Fibroblast of peridontal ligament (primary cell): ENCODE data around the gene COPS4.
"Not testable (repeated sequence)": the region's sequence is repeated elsewhere in the genome, so short reads cannot be mapped to it uniquely, and the experiment has no call there.

Source experiments
- DNase-seq: peaks from one replicate; pipeline ENCODE4 v3.0.0-alpha.2; 2010; ENCODE audit errors: extremely low read depth

Gene COPS4

GRCh38 chr4:83083925-83084475, 49.0 kb downstream of the COPS4 start:
- DNase-seq, result no peak

- not testable (repeated sequence) for DNase-seq
Observed at GRCh38 chr4:83084956-83085355, 50.0 kb downstream of the COPS4 start.

DNA sequence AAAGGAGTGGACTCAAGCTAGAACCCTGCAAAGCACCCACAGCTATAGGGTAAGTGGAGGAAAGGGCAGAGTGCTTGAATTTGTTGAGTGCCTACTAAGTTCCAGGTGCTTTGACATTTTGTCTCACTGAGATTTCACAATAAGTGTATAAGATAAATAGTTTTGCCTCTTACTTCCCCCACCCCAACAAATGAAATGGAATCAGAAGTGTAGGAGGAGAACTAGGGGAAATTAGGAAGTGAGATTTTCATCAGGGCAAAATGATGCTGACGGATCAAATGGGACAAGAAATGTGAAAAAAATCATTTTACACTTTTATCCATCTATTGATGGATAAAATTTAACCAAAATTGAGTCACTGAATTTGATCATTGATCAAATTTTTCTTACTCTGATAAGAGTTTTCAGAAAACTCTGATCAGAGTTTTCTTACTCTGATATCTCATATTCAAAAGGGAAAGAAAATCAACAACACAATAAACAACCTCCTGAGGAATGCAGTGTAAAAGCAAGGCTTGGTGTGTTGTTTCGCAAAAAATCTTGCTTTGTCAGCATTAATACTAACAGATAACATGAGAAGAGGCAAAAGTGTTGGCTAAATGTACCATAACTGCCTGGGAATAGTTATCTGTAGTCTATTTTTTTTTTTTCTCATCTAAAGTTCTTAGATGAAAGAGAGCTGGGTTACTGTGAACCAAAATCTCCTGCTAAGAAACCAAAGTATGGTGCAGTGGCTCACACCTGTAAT, 54.6 kb downstream of the COPS4 start:
- no peak for DNase-seq

DNA sequence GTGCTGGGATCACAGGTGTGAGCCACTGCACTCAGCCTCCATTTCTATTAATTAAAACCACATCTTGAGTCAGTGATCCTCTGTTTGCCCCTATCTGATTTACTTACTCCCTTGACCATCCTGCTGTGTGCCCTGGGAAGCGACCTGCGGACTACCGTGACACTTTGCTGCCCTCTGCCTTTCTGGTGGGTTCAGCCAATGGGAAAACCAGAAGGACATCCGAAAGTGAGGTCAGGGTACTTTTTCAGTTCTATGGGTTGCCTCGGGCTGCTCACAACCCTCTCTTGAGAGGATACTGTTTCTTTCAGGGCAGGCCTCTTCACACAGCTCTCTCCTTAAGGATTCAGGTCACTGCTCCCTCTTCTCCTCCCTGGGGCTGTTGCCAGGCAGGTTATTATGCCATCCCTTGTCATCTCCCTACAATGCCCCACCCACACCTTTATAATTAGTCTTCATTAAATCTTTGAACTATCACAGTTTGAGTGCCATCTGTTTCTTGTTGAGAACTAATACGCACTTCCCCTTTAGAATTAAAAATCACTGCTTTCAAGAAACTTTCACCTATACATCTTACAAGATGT, 58.2 kb downstream of the COPS4 start:
- no peak for DNase-seq

DNA sequence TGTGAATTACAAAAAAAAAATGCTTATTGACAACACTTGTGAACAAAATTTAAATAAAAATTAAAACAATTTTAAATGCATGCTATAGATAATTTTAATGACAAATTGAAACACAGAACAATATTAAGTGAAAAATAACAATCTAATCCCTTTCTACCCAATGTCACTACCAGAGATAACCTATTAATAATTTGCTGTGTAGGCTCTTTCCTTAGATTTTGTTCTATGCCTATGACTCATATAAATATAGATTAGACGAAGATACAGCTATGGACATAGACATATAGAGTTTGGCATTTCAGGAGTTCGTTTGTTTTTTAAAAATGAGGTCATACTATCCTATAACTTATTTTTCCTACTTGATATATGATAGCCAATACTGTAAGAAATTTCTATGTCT, 61.4 kb downstream of the COPS4 start:
- DNase-seq, result no peak

- no peak for DNase-seq
Observed at GRCh38 chr4:83104991-83105390, 70.0 kb downstream of the COPS4 start.

- no peak for DNase-seq
Observed at GRCh38 chr4:83107631-83108030, 72.6 kb downstream of the COPS4 start.

DNA sequence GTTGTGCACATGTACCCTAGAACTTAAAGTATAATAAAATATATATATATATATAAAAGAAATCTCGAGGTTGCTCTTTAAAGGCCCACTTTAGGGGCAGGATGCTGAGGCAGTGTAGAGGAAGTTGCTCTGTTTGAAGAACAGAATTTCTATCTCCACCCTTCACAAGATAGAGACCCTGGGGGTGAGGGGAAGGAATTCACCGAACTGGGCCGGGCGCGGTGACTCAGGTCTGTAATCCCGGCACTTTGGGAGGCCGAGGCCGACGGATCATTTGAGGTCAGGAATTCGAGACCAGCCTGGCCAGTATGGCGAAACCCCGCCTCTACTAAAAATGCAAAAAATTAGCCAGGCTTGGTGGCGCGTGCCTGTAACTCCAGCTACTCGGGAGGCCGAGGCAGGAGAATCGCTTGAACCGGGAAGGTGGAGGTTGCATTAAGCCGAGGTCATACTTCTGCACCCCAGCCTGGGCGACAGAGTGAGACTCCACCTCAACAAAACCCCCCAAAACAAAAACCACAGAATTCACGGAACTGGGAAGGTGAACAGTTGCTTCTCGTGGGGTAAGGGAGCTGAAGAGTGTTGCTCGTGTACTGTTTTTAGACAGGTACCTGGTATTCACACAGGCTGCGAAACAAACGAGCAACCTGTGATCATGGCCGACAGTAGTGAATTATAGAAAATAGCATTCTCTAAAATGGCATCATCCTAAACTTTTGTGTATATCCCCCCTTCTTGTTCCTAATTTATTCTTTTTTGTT, 73.3 kb downstream of the COPS4 start:
- no peak for DNase-seq

DNA sequence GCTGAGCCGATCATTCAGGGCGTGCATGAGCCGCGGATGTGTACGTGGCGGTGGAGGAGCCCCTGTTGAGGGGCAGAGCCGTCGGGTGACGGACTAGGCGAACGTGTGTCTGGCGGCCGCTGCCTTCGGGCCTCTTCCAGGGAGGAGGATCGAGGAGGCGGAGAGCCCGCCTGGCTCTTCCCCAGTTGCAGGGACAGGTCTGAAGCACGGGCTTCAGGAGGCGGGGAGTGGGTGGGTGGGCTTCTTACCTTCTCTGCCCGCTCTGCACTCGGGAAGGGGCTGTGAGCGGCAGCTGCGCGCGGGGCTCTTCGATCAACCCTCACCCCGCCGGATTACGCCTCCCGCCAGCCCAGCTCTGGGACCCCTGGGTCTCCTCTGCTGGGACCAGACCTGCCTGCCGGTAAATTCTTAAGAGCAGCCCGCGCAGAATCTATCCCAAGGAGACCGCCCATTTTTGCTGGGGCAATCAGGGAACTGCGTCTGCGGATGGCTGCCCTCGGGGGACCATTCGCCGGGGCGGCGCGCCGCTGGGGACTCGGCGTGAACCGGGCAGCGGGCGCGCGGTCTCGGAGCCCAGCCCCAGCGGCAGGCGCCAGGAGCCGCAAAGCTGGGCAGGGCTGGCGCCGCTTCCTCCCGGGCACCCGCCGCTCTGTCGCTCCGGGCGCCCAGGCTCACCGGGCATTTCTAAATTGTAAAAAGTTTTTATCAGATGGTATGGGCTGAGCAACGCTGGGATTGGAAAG, 74.7 kb downstream of the COPS4 start:
- no peak for DNase-seq

- DNase-seq, result peak; percentile 72
Observed at GRCh38 chr4:83110223-83110945, 75.4 kb downstream of the COPS4 start.

GRCh38 chr4:83110970-83111750, 76.2 kb downstream of the COPS4 start:
- DNase-seq, result no peak

DNA sequence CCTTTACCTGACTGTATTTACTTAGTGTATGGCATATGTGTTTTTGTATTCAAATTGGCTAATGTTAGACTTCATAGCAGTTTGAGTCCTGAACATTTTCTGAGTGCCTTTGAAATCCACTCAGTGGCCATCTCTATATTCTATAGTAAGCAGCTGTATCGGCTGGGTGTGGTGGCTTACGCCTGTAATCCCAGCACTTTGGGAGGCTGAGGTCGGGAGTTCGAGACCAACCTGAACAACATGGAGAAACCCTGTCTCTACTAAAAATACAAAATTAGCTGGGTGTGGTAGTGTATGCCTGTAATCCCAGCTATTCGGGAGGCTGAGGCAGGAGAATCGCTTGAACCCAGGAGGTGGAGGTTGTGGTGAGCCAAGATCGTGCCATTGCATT, 76.8 kb downstream of the COPS4 start:
- DNase-seq, result not testable (repeated sequence)

GRCh38 chr4:83112231-83112630, 77.2 kb downstream of the COPS4 start:
- no peak for DNase-seq

- no peak for DNase-seq
Observed at GRCh38 chr4:83112678-83113428, 77.9 kb downstream of the COPS4 start.

- no peak for DNase-seq
Observed at GRCh38 chr4:83113429-83113786, 78.4 kb downstream of the COPS4 start.

- peak; percentile 16 for DNase-seq
Observed at GRCh38 chr4:83114576-83114975, 79.6 kb downstream of the COPS4 start, which contains the start of gene PLAC8. PLAC8 (minus strand) TSS chr4:83114729; CDS start chr4:83107921, 6,808 bp downstream.

- DNase-seq, result peak; percentile 57
Observed at GRCh38 chr4:83115000-83115399, 80.0 kb downstream of the COPS4 start.

DNA sequence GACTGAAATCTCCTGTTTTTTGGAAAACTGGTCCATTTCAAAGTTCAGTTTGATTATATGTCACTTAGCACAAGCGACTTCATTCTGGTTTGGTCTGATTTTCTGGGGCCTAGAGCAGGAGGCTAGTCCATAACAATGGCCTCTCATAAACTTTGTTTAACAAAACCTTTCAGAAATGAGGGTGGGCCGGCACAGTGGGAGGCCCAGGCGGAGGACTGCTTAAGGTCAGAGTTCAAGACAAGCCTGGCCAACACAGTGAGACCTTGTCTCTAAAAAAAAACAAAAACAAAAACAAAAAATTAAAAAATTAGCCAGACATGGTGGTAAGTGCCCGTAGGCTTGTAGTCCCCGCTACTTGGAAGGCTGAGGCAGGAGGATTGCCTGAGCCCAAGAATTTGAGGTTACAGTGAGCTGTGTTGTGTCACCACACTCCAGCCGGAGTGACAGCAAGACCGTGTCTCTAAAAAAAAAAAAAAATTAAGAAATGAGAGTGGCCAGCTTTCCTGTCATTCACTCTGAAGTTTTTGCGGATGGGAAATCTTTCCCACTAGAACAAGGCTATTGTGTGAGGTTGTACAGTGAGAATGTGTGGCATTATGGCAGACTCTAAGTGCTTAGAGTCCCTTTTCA, 80.8 kb downstream of the COPS4 start:
- no peak for DNase-seq

DNA sequence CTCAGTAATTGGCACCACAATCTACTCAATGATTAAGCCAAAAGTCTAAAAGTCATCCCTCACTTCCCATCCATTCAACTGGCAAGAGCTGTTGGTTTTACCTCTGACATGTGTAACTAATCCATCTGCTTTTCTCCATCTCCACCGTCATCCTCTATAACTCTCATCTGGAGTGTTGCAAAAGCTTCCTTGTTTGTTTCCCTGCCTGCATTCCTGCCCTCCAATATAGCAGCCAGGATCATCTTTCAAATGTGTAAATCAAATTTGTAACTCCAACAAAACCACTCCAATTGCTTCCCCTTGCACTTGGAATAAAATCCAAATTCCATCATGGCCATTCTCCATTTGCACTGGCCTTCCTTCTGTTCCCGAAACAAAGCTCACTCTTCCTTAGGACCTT, 83.9 kb downstream of the COPS4 start:
- peak; percentile 64 for DNase-seq
